H9 (cell line): Measurements from ENCODE around the gene LZTS3. TPM values are rescaled to one million over a fixed set of nuclear protein-coding genes. Genes with fewer than 3 reads are reported as not detected.

ENCODE experiments used
- DNase-seq: peaks from one replicate; pipeline ENCODE4 v3.0.0-alpha.2; 2017
- H2AFZ ChIP-seq: one replicate; pipeline ENCODE4 v1.6.1; 2013; ENCODE audit warnings: mild to moderate bottlenecking, low read length, control low read depth, moderate library complexity
- H2AK5ac ChIP-seq: 2 replicates; pipeline ENCODE4 v1.6.1; 2013; ENCODE audit warnings: low read length, control low read depth, mixed read lengths; ENCODE audit not compliant: insufficient read length
- H2BK120ac ChIP-seq: one replicate; pipeline ENCODE4 v1.6.1; 2013; ENCODE audit warnings: low read depth, mild to moderate bottlenecking, low read length, control low read depth, inconsistent platforms; ENCODE audit not compliant: poor library complexity, severe bottlenecking
- H2BK12ac ChIP-seq: 2 replicates; pipeline ENCODE4 v1.6.1; 2013; ENCODE audit warnings: low read length, control low read depth, mixed read lengths, low read depth; ENCODE audit not compliant: insufficient read length
- H2BK15ac ChIP-seq: 2 replicates; pipeline ENCODE4 v1.6.1; 2013; ENCODE audit warnings: low read depth, low read length, control low read depth
- H2BK20ac ChIP-seq: one replicate; pipeline ENCODE4 v1.6.1; 2013; ENCODE audit warnings: low read depth, mild to moderate bottlenecking, low read length, control low read depth, inconsistent platforms; ENCODE audit not compliant: poor library complexity, severe bottlenecking
- H2BK5ac ChIP-seq: 2 replicates; pipeline ENCODE4 v1.6.1; 2013; ENCODE audit warnings: low read length, control low read depth, mixed read lengths; ENCODE audit not compliant: insufficient read length
- H3K14ac ChIP-seq: 2 replicates; pipeline ENCODE4 v1.6.1; 2013; ENCODE audit warnings: low read length, control low read depth; ENCODE audit not compliant: insufficient read depth
- H3K18ac ChIP-seq: 2 replicates; pipeline ENCODE4 v1.6.1; 2013; ENCODE audit warnings: low read depth, mild to moderate bottlenecking, mixed read lengths, low read length, control low read depth; ENCODE audit not compliant: insufficient read length
- H3K23ac ChIP-seq: 2 replicates; pipeline ENCODE4 v1.6.1; 2013; ENCODE audit warnings: low read length, control low read depth, mixed read lengths, low read depth; ENCODE audit not compliant: insufficient read length
- H3K23me2 ChIP-seq: 2 replicates; pipeline ENCODE4 v1.6.1; 2013; ENCODE audit warnings: low read depth, mild to moderate bottlenecking, mixed read lengths, low read length, control low read depth; ENCODE audit not compliant: insufficient read length, poor library complexity, severe bottlenecking
- H3K27ac ChIP-seq: 2 replicates; pipeline ENCODE4 v1.5.1; 2013; ENCODE audit warnings: low read length, control low read depth, mixed read lengths, low read depth; ENCODE audit not compliant: insufficient read length
- H3K27me3 ChIP-seq: 2 replicates; pipeline ENCODE4 v1.6.1; 2013; ENCODE audit warnings: low read length, control low read depth, inconsistent platforms; ENCODE audit not compliant: insufficient read depth
- H3K4ac ChIP-seq: 2 replicates; pipeline ENCODE4 v1.6.1; 2013; ENCODE audit warnings: low read depth, mild to moderate bottlenecking, control low read depth, inconsistent platforms, low read length, moderate library complexity
- H3K4me1 ChIP-seq: 2 replicates; pipeline ENCODE4 v1.6.1; 2013; ENCODE audit warnings: low read length, control low read depth, inconsistent platforms; ENCODE audit not compliant: insufficient read depth
- H3K4me2 ChIP-seq: 2 replicates; pipeline ENCODE4 v1.6.1; 2013; ENCODE audit warnings: low read length, control low read depth, mixed read lengths; ENCODE audit not compliant: insufficient read length, insufficient read depth
- H3K56ac ChIP-seq: 2 replicates; pipeline ENCODE4 v1.6.1; 2013; ENCODE audit warnings: low read depth, mild to moderate bottlenecking, mixed read lengths, low read length, control low read depth; ENCODE audit not compliant: insufficient read length
- H3K79me1 ChIP-seq: 2 replicates; pipeline ENCODE4 v1.6.1; 2013; ENCODE audit warnings: low read depth, mild to moderate bottlenecking, moderate library complexity, low read length, control low read depth, inconsistent platforms; ENCODE audit not compliant: insufficient read depth, poor library complexity, severe bottlenecking
- H3K79me2 ChIP-seq: 2 replicates; pipeline ENCODE4 v1.6.1; 2013; ENCODE audit warnings: low read length, control low read depth, inconsistent platforms; ENCODE audit not compliant: insufficient read depth
- H3K9ac ChIP-seq: 2 replicates; pipeline ENCODE4 v1.6.1; 2013; ENCODE audit warnings: low read length, control low read depth, mixed read lengths; ENCODE audit not compliant: insufficient read length; ENCODE audit errors: extremely low read depth
- H3K9me3 ChIP-seq: one replicate; pipeline ENCODE4 v1.6.1; 2013; ENCODE audit warnings: low read depth, low read length, inconsistent platforms; ENCODE audit not compliant: control insufficient read depth
- H3T11ph ChIP-seq: one replicate; pipeline ENCODE4 v1.6.1; 2013; ENCODE audit warnings: mild to moderate bottlenecking, low read length, control low read depth, inconsistent platforms
- H4K20me1 ChIP-seq: one replicate; pipeline ENCODE4 v1.6.1; 2013; ENCODE audit not compliant: control insufficient read depth, insufficient read length, insufficient read depth
- H4K5ac ChIP-seq: 2 replicates; pipeline ENCODE4 v1.6.1; 2013; ENCODE audit warnings: low read depth, mild to moderate bottlenecking, mixed read lengths, low read length, control low read depth; ENCODE audit not compliant: insufficient read length
- H4K8ac ChIP-seq: replicated peaks from 2 replicates; pipeline ENCODE4 v1.6.1; 2013; ENCODE audit warnings: low read length, control low read depth, mixed read lengths, low read depth; ENCODE audit not compliant: insufficient read length
- H4K91ac ChIP-seq: 2 replicates; pipeline ENCODE4 v1.6.1; 2013; ENCODE audit warnings: low read depth, mild to moderate bottlenecking, moderate library complexity, mixed read lengths, low read length, control low read depth; ENCODE audit not compliant: insufficient read length
- H3K27ac Mint-ChIP-seq, 3 experiments: 2 replicates in 2 of 3; 3 replicates in 1 of 3; pipeline ENCODE4 v1.8.0; 2020 to 2021; ENCODE audit warnings: mixed read lengths in 3 of 3, mild to moderate bottlenecking in 1 of 3, moderate library complexity in 1 of 3
- H3K27me3 Mint-ChIP-seq: 2 replicates; pipeline ENCODE4 v1.8.0; 2021; ENCODE audit warnings: low read depth, mild to moderate bottlenecking, moderate library complexity, mixed read lengths
- H3K36me3 Mint-ChIP-seq, 3 experiments: 2 replicates in 2 of 3; 3 replicates in 1 of 3; pipeline ENCODE4 v1.8.0; 2020 to 2021; ENCODE audit warnings: low read depth in 3 of 3, mixed read lengths in 3 of 3; ENCODE audit not compliant: insufficient read depth in 1 of 3
- H3K4me1 Mint-ChIP-seq, 2 experiments: 2 replicates each; pipeline ENCODE4 v1.8.0; 2020; ENCODE audit warnings: mixed read lengths in 2 of 2
- H3K4me3 Mint-ChIP-seq, 2 experiments: 2 replicates in 1 of 2; 3 replicates in 1 of 2; pipeline ENCODE4 v1.8.0; 2020 to 2021; ENCODE audit warnings: mild to moderate bottlenecking in 2 of 2, mixed read lengths in 2 of 2, moderate library complexity in 1 of 2
- H3K9me3 Mint-ChIP-seq, 2 experiments: 2 replicates in 1 of 2; 3 replicates in 1 of 2; pipeline ENCODE4 v1.8.0; 2020; ENCODE audit warnings: mild to moderate bottlenecking in 2 of 2, mixed read lengths in 2 of 2, moderate library complexity in 1 of 2
- WGBS: extraction: QIAGEN DNeasy Blood & Tissue Kit; methylation state at CpG from one replicate; pipeline ENCODE4 v1.1.7; 2013; ENCODE audit warnings: missing lambda C conversion rate, low lambda C conversion rate, mixed read lengths; ENCODE audit not compliant: insufficient read length; ENCODE audit errors: extremely low coverage; 5-methylcytosine and 5-hydroxymethylcytosine counted together
- total RNA-seq: library from RNA; stranded (reverse); gene quantifications from 2 replicates; pipeline ENCODE4 v1.2.1, GENCODE V29; 2021
- TF ChIP-seq, protein P1 (sequence below): fragments of 200-600 bp; sonication (generic); conservative IDR thresholded peaks from 3 replicates; pipeline ENCODE4 v1.8.0; 2021; ENCODE audit warnings: antibody characterized with exemption, mild to moderate bottlenecking

Gene LZTS3
- total RNA-seq, 1 experiment from 2014 or later = 20.8 TPM

DNA sequence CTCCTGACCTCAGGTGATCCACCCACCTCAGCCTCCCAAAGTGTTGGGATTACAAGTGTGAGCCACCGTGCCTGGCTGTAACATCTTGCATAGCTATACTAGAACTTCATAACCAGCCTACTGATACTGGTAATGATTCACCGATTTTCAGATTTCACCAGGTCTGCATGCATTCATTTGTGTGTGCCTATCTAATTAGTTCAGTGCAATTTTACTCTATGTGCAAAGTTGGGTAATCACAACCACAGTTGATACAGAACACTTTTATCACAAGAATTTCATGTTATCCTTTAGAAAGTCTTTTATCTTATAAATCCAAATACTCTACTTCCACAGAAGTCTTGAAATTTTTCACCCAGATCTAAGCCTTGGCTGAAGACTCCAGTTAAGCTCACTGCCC lies 35.9 kb downstream of the LZTS3 start:
- Histone ChIP-seq H3K23ac (no peak overlapping the region), H4K20me1 (no peaks in the 10 kb centered on the region), H3K23me2 (no peaks in the 10 kb centered on the region), H3K79me1 (no peaks in the 10 kb centered on the region), H3K79me2 (no peaks in the 10 kb centered on the region; the same call in 1 of the 2 replicates), H3K9ac (no peak overlapping the region), H3K9me3 (no peaks in the 10 kb centered on the region), H2BK15ac (no peak overlapping the region), H3K4ac (no peak overlapping the region), H4K5ac (no peak overlapping the region), H3K56ac (no peak overlapping the region), H2AK5ac (no peak overlapping the region), H3K14ac (no peak overlapping the region), H3K18ac (no peak overlapping the region), H3K27me3 (no peaks in the 10 kb centered on the region), H3T11ph (no peak overlapping the region), H3K4me1 (no peaks in the 10 kb centered on the region), H3K4me2 (no peak overlapping the region), H4K8ac (no peak overlapping the region), H2BK5ac (no peak overlapping the region), H2BK120ac (no peak overlapping the region), H2BK20ac (no peak overlapping the region), H2BK12ac (no peak overlapping the region), H3K27ac (no peak overlapping the region), H2AFZ (no peak overlapping the region), H4K91ac (no peak overlapping the region)
- Mint-ChIP-seq H3K4me1 (no peaks in the 10 kb centered on the region), H3K4me3 (no peak overlapping the region), H3K36me3 (no peaks in the 10 kb centered on the region; a peak in 1 of 7 replicates), H3K27me3 (no peaks in the 10 kb centered on the region), H3K27ac (no peak overlapping the region), H3K9me3 (no peaks in the 10 kb centered on the region)
- TF ChIP-seq, protein P1, sequence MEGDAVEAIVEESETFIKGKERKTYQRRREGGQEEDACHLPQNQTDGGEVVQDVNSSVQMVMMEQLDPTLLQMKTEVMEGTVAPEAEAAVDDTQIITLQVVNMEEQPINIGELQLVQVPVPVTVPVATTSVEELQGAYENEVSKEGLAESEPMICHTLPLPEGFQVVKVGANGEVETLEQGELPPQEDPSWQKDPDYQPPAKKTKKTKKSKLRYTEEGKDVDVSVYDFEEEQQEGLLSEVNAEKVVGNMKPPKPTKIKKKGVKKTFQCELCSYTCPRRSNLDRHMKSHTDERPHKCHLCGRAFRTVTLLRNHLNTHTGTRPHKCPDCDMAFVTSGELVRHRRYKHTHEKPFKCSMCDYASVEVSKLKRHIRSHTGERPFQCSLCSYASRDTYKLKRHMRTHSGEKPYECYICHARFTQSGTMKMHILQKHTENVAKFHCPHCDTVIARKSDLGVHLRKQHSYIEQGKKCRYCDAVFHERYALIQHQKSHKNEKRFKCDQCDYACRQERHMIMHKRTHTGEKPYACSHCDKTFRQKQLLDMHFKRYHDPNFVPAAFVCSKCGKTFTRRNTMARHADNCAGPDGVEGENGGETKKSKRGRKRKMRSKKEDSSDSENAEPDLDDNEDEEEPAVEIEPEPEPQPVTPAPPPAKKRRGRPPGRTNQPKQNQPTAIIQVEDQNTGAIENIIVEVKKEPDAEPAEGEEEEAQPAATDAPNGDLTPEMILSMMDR = no peak
- WGBS = no CpG with 5 or more reads among the region's 2 CpGs
- no peak for DNase-seq
